Tongue (tissue), 2 donors: ENCODE measurements around the gene ABLIM2. TPM values are rescaled to one million over a fixed set of nuclear protein-coding genes. Genes with fewer than 3 reads are reported as not detected.

ENCODE experiments used
- DNase-seq: peaks from one replicate; pipeline ENCODE4 v3.0.0-alpha.2; 2015
- total RNA-seq: library from RNA; depleted of rRNA; stranded (reverse); fragments of >200 nt; gene quantifications from one replicate; pipeline ENCODE4 v1.2.3, GENCODE V29; 2014

Gene ABLIM2
- total RNA-seq, 1 donor from 2014 or later: 44.2 TPM

DNA sequence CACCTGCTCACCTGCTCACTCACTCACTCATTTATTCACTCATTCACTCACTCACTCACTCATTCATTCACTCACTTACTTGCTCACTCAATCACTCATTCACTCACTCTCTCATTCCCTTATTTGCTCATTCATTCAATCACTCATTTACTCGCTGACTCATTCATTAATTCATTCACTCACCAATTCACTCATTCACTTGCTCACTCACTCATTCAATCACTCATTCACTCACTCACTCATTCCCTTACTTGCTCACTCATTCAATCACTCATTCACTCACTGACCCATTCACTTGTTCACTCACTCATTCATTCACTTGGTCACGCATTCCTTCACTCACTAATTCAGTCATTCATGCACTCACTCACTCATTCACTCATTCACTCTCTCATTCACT is 130.2 kb downstream of the ABLIM2 start:
- DNase-seq: no peak

DNA sequence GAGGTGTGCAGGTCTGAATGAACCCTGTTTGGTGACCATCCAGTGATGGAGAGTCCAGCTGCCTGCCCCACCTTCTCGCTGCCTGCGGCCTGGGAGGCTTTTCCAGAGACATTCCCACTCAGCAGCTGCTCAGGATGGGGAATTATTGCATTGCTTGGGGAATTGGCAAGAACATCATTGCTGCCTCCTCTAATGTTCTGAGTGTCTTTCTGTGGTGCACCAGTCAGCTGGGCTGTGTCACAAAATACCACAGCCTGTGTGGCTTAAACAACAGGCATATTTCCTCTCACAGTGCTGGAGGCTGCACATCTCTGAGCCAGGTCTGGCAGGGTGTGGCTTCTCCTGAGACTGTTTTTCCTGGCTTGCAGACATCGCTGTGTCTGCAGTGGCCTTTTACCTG is 132.2 kb downstream of the ABLIM2 start:
- peak; percentile 59 for DNase-seq

DNA sequence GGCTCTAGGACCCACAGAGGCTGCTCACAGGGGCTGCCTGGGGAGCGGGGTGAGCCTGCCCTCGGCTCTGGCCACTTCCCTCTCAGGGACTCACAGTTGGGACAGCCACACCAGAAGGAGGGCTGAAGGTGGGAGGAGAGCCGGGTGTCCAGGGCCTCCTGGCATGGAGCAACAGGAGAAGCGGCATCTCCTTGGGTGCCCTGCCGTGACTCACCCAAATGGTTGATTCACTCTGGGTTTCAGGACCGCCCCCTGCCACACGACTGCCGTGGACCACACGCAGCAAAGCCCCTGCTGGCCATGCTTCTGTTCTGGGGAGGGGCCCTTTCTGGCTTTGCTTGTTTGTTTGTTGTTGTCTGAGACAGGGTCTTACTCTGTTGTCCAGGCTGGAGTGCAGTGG is 132.9 kb downstream of the ABLIM2 start:
- DNase-seq: no peak

DNA sequence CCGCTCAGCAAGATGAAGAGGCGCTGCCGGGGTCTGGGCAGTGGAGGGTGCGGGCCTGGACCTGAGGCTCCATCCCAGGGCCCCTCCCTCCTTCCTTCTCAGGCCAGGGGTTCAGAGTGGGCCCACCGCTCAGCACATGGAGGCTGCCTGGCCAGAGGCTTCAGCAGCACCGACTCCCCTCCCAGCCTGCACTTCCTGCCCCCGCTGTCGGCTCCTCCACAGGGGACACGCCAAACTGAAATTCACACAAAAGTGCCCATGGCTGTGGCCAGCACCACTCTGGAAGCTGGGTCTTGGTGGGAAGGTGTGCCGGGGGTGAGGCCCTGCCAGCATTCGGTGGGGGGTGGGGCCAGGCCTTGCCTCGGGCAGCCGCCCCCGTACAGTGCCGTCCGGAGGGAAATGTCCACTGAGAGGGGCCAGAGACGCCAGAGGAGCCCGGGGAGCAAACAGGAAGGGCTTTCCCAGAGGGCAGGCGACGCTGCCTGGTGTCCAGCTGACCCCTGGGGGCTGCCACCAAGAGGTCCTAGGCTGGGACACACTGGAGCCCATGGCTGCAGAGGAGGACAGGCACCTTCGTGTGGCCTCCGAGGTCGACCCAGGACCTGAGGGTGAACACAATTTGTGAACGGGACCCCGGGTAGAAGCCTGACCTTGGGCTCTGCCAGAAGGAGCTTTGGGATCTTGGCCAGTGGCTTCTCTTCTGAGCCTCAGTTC is 134.4 kb downstream of the ABLIM2 start:
- no peak for DNase-seq

DNA sequence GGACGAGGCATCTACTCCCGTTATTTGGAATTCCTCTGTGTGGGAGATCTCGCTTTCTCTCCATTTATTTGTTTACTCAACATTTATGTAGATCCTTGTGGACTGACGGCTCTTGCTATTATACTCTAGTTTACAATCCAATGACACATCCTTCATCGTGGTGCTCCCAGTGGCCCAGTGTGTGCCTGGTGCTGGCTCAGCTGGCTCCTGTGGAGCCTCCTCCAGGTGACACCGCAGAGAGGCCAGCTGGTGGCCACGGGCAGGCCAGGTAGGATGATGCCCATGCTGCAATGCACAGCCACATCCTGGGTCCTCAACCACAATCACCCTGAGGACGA is 134.9 kb downstream of the ABLIM2 start:
- no peak for DNase-seq

DNA sequence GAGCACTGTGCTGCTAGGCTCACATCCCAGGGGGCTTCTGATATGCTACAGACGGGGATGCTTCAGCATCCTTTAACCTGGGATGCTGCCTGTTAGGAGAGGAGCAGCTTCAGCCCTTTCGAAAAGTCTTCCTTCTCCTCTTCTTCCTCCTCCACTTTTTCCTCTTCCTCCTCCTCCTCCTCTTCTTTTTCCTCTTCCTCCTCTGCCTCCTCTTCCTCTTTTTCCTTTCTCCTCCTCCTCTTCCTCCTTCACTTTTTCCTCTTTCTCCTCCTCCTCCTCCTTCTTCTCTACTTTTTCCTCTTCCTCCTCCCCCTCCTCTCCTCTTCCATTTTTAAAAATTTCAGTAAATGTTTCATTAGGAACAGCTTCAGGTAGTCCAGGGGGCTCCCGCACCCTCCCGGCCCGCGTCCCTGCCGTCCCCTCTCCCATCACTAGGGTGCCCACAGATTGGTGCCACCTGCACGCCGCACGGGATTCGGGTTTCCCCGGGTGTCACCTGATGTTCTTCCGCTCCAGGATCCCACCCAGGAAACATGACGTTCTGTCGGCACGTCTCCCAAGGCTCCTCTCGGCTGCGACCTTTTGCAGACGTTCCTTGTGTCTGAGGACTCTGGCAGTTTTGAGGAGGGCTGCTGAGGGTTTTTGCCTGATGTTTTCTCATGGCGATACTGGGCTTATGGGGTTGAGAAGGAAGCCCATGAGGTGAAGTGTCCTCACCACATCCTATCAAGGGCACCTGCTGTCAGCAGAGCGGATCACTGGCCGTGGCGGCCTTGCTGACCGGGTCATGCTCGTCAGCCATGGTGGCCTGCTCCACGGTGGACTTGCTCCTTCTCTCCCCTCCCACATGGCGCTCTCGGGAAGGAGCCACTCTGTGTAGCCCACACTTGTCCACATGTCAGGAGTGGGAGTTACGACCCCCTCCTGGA is 135.6 kb downstream of the ABLIM2 start:
- no peak for DNase-seq

DNA sequence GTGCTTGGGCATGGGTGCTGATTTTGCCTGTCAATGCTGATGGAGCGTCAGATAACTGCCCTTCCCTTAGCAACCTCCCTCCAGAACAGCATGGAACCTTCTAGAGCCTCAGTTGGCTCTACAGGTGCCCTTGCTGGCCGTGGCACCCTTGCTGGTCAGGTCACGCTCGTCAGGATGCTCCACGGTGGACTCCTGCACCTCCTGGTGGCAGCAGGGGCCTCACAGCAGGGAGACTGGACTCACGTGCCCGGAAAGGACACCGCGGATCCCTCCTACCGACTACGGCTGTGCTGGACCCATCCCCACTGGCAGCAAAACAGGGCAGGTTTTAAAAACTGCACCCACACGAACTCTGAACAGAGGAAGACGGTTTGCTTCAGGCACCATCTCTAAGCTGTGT is 136.8 kb downstream of the ABLIM2 start:
- DNase-seq: no peak

DNA sequence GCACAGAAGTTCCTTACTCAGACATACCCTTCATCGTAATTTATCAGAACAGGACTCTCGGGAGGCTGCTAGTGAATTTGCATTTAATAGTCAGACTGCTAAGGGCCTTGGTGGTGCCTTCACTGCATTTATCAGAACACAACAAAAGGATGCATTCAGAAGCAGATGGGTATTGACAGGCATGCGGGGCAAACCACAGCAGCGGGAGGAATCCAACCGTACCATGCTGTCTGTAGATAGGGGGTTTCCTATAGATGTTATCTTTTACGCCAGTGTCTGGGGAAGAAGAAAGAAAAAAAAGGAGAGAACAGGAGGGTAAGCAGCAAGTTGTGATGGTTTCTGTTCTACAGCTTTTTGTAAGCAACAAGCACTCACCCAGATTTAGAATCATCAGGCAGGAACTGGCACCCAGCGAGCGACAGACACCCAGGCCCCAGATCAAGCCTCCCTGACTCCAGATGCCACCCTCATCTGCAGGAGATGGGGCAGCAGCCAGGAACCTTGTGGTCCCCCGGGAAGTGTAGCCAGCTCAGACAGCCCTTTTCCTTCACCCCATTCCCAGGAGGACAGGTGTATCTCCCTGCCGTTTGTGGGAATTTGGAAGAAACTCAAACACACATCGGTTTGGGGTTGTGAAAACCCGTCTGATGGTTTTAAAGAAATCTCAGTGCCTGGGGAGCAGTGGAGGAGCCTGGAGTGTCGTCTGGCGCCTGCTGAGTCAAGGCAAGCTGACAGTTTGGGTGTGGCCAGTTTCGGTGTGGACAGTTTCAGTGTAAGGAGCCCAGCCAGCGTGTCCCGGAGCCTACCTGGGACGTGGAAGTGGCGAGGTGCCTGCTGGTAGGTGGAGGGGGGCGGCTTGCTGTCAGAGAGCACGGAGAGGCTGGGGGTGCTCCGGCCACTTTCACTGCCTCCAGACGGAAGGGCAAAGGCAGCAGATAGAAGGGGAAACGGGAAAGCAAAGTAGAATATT is 138.9 kb downstream of the ABLIM2 start:
- DNase-seq: peak; percentile 23

DNA sequence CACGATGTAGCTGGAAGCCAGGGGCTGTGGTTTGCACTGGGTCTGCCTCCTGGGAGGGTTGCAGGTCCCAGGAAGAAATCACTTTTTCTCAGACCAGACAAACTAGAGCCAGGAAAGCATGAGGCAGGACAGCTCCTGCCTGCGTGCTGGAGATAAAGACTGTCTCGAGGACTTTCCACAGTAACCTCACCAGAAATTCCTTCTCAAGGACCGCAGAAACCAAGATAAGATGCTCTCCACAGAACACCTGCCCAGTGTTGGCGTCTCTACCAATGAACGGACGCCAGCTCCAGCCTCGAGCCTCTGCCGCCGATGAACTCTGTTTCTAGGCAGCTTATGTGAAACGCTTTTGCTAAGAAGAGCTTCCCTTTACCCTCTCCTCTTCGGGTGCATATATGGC is 142.1 kb downstream of the ABLIM2 start:
- no peak for DNase-seq

DNA sequence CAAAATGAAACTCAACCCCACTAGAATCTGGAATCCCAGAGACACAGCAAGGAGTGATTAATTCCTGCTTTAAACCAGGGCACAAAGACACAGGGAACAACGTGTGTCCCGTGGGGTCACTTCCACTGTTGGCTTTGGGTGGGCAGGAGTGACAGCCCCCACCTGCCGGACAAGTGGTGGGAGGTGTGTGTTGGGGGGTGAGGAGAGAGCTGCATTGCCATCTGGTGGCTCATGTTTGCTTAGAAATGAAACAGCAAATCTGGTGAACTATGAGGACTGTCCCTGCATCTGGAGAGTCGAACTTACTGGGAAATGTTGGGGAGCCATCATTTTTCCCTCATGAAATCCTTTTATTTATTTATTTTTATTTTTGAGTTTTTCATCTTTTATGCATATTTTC is 143.1 kb downstream of the ABLIM2 start:
- DNase-seq: peak; percentile 35

DNA sequence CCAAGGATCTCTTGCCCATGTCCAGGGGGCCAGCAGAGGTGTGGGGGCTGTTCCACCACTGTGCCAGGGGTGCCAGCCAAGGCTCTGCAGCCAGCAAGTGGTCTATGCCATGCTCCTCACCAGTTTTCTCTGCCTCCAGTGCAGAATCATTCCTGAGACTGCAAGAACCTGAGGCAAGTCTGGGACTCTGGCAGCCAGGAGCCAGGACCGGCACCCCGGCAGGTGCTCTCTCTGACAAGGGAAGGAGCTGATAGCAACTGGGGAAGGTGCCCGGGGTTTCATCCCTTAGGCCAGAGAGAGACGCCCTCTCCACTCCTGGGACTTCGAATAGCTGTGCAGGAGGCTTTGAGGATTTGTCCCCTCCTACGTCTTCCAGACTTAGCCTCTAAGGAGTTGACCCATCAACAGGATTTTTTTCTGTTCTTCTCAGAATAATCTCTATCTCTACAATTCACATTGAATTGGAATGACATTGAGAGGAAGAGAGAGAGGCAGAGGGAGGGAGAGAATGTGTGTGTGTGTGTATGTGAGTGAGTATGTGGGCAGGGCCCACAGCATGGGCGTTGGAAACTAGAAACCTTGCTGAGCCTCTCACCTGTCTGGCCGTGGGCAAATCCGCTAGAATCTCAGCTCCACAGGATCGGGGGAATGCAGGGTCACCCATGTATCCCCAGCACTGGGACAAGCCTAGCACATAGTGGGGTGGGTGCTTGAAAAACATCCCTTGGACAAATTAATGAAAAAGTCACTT is 144.5 kb downstream of the ABLIM2 start:
- no peak for DNase-seq

DNA sequence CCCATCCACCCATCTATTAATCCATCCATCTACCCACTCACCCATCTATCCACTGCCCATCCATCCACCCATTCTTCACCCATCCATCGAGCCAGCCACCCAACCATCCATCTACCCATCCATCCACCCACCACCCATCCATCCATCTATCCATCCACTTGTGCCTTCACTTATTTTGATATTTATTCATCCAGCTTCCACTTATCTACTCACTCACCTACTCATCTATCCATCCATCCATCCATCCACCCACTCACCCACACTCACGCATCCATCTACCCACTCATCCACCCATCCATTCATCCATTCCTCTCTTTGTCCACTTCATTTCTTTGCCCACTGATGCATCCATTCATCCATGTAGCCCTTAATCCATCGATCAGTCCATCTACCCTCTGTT is 146.1 kb downstream of the ABLIM2 start:
- no peak for DNase-seq

DNA sequence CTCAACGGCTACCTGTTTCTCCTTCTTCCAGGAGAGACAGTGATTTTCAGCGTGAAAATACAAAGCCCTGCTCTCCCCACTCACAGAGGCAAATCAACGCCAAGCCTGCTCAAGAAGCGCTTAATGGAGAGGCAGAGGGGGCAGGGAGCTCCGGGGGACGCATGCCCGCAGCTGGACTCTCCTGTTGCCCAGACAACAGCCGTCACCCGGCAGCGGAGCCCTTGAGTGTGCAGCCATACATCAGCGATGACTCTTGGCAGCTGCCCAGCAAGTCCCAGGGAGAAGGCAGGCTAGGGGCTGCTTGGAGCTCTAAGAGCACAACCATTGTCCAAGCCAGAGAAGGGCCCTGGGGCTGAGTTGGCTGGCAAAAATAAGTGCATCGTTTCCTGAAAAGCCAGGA is 148.0 kb downstream of the ABLIM2 start:
- peak; percentile 98 for DNase-seq

DNA sequence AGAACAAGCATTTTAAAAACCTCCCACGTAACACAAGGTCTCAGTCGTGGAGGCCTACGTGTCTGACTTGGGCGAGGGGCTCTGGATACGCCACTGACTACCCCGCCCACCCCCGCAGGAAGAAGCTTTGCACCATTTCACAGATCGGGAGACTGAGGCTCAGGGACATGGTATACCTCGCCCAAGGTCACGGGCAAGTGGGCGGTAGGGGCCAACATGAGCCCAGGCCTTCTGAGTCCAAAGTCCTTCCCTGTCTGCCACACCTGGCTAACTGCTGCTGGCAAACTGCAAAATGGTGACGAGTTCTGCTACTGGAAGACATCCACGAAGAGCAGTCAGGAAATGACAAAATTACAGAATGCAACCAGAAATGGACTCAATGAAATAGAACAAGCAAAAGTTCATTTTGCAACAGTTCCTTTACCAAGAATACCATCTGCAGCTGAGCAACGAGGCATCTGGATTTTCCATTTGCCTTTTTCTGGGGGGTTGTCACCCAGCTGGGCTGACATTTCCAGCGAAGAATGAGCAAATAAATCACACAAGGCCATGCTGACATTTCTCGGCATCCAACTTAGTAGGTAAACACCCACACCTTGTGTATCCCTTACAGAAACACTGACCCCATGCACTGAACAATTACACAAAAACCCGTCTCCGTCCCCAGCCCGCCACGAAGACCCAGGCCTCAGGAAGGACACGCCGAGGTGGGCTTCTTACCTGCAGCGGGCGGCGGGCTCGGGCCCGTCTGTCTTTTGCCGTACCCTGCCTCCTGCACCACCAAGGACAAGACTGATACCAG is 148.7 kb downstream of the ABLIM2 start:
- peak; percentile 39 for DNase-seq

DNA sequence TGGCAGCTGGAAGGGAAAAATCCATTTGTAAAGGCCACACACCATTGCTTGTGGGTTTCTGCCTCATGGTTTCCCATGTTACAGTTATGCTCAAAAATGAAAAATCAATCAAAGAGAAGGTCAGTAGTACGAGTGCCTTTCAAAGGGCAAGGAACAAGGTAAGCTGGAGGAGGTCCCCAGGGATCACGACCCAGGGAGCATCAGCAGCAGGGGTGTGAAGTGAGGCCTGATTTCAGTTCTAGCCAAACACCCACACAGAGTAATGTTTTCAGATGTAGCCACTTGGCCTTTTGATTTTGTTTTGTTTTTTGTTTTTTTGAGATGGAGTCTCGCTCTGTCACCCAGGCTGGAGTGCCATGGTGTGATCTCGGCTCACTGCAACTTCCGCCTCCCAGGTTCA is 149.5 kb downstream of the ABLIM2 start:
- DNase-seq: no peak

DNA sequence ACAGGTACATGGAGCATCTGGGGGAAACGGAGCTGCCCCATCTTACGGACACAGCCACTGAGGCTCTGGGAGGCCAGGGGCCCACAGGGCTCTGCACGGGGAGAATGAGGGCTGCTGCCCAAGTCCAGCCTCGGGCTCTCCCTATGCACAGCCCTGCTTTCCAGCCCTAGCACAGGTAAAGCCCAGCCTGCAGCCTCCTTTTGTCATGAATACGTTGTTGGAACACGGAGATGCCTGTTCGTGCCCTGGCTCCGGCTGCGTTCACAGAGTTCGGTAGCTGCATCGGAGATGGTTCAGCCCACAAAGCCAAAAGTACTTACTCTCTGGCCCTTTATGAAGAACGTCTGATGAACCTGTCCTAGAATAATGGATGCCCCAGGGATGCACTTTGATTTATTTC is 150.2 kb downstream of the ABLIM2 start:
- no peak for DNase-seq

DNA sequence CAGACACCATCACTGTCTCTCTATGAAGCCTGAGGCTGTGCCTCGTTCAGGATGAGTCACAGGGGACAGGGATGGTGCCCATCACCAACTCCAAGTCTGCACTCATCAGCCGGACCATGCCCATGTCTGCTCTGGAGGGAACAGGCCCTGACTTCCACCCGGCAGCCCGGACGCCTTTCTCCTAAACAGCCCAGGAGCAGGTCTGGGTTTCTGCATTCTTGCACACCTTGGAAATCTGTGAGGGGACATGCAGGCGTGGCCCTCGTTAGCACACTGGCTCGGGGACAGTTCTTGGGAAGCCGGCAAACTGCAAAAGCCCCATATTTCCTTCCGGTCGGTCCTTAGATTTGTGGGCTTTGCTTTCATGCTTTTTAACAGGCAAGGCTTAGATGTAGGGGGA is 151.0 kb downstream of the ABLIM2 start:
- DNase-seq: no peak

DNA sequence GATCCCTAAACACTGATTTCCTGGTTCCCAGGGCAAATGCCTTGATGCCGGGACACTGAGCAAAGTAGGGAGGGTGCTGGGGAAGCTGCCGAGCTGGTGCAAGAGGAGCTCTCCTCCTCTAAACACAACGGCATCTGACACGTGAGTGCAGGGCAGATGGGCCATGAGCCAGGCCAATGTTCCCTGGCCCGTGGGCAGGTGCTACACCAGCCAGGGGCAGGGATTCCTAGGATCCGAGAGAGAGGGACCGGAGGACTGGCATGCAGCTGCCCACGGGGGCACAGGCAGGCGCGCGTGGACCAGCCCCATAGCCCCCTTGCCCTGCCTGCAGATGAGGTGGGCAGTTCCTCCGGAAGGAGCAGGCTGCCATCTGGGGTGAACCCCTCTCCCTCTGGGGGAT is 152.1 kb downstream of the ABLIM2 start:
- DNase-seq: no peak

DNA sequence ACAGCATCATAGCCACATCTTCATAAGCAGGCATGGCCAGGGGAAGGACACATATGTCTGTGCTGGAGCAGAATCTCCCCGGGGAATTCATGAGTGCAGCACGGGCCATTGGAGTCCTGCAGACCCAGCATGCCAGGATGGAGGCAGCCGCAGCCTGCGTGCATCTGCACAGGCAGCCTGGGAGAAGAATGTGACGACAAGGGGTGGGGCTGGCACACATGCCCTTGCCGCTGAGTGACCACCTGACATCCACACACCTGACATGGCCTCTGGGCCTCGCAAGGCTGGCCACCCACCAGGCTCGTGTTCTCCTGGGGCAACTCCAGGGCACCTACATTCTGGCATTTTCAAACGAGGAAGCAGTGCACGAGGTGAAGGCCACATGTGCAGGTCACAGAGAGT is 152.8 kb downstream of the ABLIM2 start:
- no peak for DNase-seq

DNA sequence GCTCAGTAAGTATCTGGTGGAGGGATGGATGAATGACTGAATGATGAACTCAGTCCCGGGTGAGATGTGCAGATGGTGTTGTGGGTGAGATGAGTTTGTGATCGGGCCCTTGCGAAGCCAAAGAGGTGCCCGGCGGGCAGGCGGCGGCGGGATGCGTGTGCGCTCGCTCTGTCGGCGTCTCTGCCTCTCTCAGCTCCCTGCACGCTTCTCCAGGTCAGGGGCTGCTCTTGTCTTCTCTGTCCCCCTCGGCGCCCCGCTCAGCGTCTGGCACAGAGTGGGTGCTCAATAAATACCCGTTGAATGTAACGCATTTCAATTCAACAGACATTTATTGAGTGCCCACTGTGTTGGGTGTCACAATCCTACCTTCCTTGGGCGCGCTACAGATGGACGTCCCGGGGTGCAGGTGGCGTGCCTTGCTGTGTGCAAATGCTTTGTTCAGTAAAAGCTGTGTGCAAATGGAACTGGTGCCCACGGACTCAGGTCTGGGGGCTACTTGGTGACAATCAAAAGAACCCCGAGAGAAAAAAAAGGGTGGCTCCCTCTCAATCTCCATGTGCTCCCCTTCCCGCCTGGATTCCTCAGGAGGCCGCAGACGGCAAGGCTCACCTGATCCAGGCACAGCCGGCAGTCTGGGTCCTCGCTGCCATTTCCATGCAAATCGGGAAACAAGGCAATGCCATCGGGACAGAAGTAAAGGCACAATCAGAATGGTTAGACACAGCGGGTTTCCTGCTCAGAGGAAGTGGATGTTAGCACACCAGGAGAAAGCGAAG is 153.4 kb downstream of the ABLIM2 start:
- no peak for DNase-seq
